IMR-90 (cell line): ENCODE results near the gene ABI3. TPM values are rescaled to one million over a fixed set of nuclear protein-coding genes. Genes with fewer than 3 reads are reported as not detected.

Source experiments
- ATAC-seq: fragments of 200-7000 bp; cut with Tn5 transposase; 2 replicates; pipeline ENCODE4 v1.9.1; 2020; ENCODE audit warnings: low read depth, mild to moderate bottlenecking, moderate library complexity
- BruUV-seq: library from RNA; stranded (reverse); fragments of 400-500 nt; replicated peaks from 2 replicates; lab custom pipeline; 2021; lab: Mats Ljungman, UMichigan
- CTCF ChIA-PET: fragments of 300-600 bp; formaldehyde crosslinking; extraction: SDS; loops from one replicate; lab custom pipeline; 2021; ENCODE audit warnings: antibody characterized with exemption; lab: Yijun Ruan, JAX
- POLR2A ChIA-PET: fragments of 300-600 bp; sonication (Branson Sonifier 250); formaldehyde crosslinking; loops from one replicate; lab custom pipeline; 2022; ENCODE audit warnings: antibody characterized with exemption; ENCODE audit not compliant: unreplicated experiment; lab: Charles Lee
- DNase-seq: peaks from one replicate; pipeline ENCODE4 v3.0.0; 2013
- H2AFZ ChIP-seq: replicated peaks from 2 replicates; pipeline ENCODE3; 2013; ENCODE audit warnings: low read length, mild to moderate bottlenecking; ENCODE audit not compliant: poor library complexity
- H2AK5ac ChIP-seq: 2 replicates; pipeline ENCODE4 v1.6.1; 2013; ENCODE audit warnings: low read depth, low read length, inconsistent platforms
- H2AK9ac ChIP-seq: replicated peaks from 2 replicates; pipeline ENCODE3; 2013; ENCODE audit warnings: mild to moderate bottlenecking, low read depth, low read length, moderate library complexity; ENCODE audit not compliant: poor library complexity
- H2BK120ac ChIP-seq: 2 replicates; pipeline ENCODE4 v1.6.1; 2013; ENCODE audit warnings: low read depth, low read length, inconsistent platforms
- H2BK15ac ChIP-seq: 3 replicates; pipeline ENCODE4 v1.6.1; 2013; ENCODE audit warnings: low read depth, low read length, inconsistent platforms
- H2BK20ac ChIP-seq: 2 replicates; pipeline ENCODE4 v1.6.1; 2013; ENCODE audit warnings: low read depth, mild to moderate bottlenecking, inconsistent platforms, low read length, moderate library complexity
- H2BK5ac ChIP-seq: 2 replicates; pipeline ENCODE4 v1.6.1; 2013; ENCODE audit warnings: mild to moderate bottlenecking, low read depth, low read length, inconsistent platforms; ENCODE audit not compliant: poor library complexity, severe bottlenecking
- H3K14ac ChIP-seq: replicated peaks from 2 replicates; pipeline ENCODE4 v1.6.1; 2013; ENCODE audit warnings: low read depth, low read length, inconsistent platforms
- H3K18ac ChIP-seq: 2 replicates; pipeline ENCODE4 v1.6.1; 2013; ENCODE audit warnings: low read depth, low read length, control low read depth
- H3K23ac ChIP-seq: 2 replicates; pipeline ENCODE4 v1.6.1; 2013; ENCODE audit warnings: low read depth, low read length, inconsistent platforms
- H3K27ac ChIP-seq: 2 replicates; pipeline ENCODE4 v1.5.1; 2013; ENCODE audit warnings: mild to moderate bottlenecking, control low read depth, low read length; ENCODE audit not compliant: insufficient read depth
- H3K27me3 ChIP-seq: 2 replicates; pipeline ENCODE4 v1.6.1; 2013; ENCODE audit warnings: low read length; ENCODE audit not compliant: control insufficient read depth, insufficient read depth
- H3K36me3 ChIP-seq: 2 replicates; pipeline ENCODE4 v1.6.1; 2013; ENCODE audit warnings: low read length, mixed read lengths; ENCODE audit not compliant: control insufficient read depth, insufficient read depth
- H3K4ac ChIP-seq: 2 replicates; pipeline ENCODE4 v1.6.1; 2013; ENCODE audit warnings: low read depth, low read length, inconsistent platforms
- H3K4me1 ChIP-seq: 2 replicates; pipeline ENCODE4 v1.6.1; 2013; ENCODE audit warnings: low read length, mixed read lengths; ENCODE audit not compliant: control insufficient read depth, insufficient read depth
- H3K4me2 ChIP-seq: 2 replicates; pipeline ENCODE4 v1.6.1; 2013; ENCODE audit warnings: low read depth, mild to moderate bottlenecking, control low read depth, low read length, moderate library complexity
- H3K4me3 ChIP-seq: 2 replicates; pipeline ENCODE4 v1.5.1; 2013; ENCODE audit warnings: low read depth, mild to moderate bottlenecking, control low read depth, low read length, moderate library complexity; ENCODE audit not compliant: insufficient read depth
- H3K56ac ChIP-seq: 2 replicates; pipeline ENCODE4 v1.6.1; 2013; ENCODE audit warnings: low read length, inconsistent platforms; ENCODE audit not compliant: insufficient read depth; ENCODE audit errors: extremely low read depth
- H3K79me1 ChIP-seq, 2 experiments: 2 replicates each; pipeline ENCODE4 v1.6.1; 2013; ENCODE audit warnings: low read length in 2 of 2, inconsistent platforms in 1 of 2, low read depth in 1 of 2
- H3K9ac ChIP-seq: 2 replicates; pipeline ENCODE4 v1.6.1; 2013; ENCODE audit warnings: low read depth, low read length, control low read depth
- H3K9me1 ChIP-seq: 2 replicates; pipeline ENCODE4 v1.6.1; 2013; ENCODE audit warnings: low read length, inconsistent platforms; ENCODE audit not compliant: insufficient read depth
- H3K9me3 ChIP-seq: 2 replicates; pipeline ENCODE4 v1.6.1; 2013; ENCODE audit warnings: low read length; ENCODE audit not compliant: control insufficient read depth, insufficient read depth
- H4K20me1 ChIP-seq: 2 replicates; pipeline ENCODE4 v1.6.1; 2013; ENCODE audit warnings: low read length, inconsistent platforms; ENCODE audit not compliant: insufficient read depth
- H4K5ac ChIP-seq: 2 replicates; pipeline ENCODE4 v1.6.1; 2013; ENCODE audit warnings: mild to moderate bottlenecking, low read depth, low read length, control low read depth
- H4K8ac ChIP-seq, 2 experiments: 2 replicates each; pipeline ENCODE4 v1.6.1; 2013; ENCODE audit warnings: low read depth in 2 of 2, low read length in 2 of 2, control low read depth in 1 of 2, inconsistent platforms in 1 of 2
- H4K91ac ChIP-seq: 2 replicates; pipeline ENCODE4 v1.6.1; 2013; ENCODE audit warnings: low read depth, low read length, inconsistent platforms; ENCODE audit not compliant: insufficient read depth
- BHLHE40 ChIP-seq: fragments of 150-350 bp; IDR thresholded peaks from 2 replicates; pipeline ENCODE4 v1.6.1; 2016; ENCODE audit warnings: mild to moderate bottlenecking, low read depth, low read length
- CEBPB ChIP-seq: IDR thresholded peaks from 2 replicates; pipeline ENCODE4 v1.6.1; 2012; ENCODE audit warnings: low read depth, low read length, improper control_type of control experiment
- FOS ChIP-seq: fragments of 150-350 bp; IDR thresholded peaks from 2 replicates; pipeline ENCODE4 v1.6.1; 2016; ENCODE audit warnings: low read depth, low read length
- MAFK ChIP-seq: IDR thresholded peaks from 2 replicates; pipeline ENCODE4 v1.6.1; 2012; ENCODE audit warnings: low read depth, low read length, improper control_type of control experiment
- MAZ ChIP-seq: IDR thresholded peaks from 2 replicates; pipeline ENCODE4 v1.6.1; 2012; ENCODE audit warnings: low read depth, mild to moderate bottlenecking, low read length, improper control_type of control experiment, moderate library complexity, borderline replicate concordance
- POLR2A ChIP-seq: IDR thresholded peaks from 2 replicates; pipeline ENCODE4 v1.6.1; 2012; ENCODE audit warnings: mild to moderate bottlenecking, low read depth, low read length
- RCOR1 ChIP-seq: IDR thresholded peaks from 2 replicates; pipeline ENCODE4 v1.6.1; 2012; ENCODE audit warnings: mild to moderate bottlenecking, low read length, improper control_type of control experiment; ENCODE audit not compliant: insufficient replicate concordance
- RFX5 ChIP-seq: IDR thresholded peaks from 2 replicates; pipeline ENCODE4 v1.8.0; 2012; ENCODE audit warnings: low read depth, mild to moderate bottlenecking, low read length, moderate library complexity
- SMC3 ChIP-seq: fragments of 150-350 bp; IDR thresholded peaks from 2 replicates; pipeline ENCODE4 v1.6.1; 2016; ENCODE audit warnings: low read depth, mild to moderate bottlenecking, antibody characterized with exemption, low read length, moderate library complexity
- WGBS, 2 experiments: methylation state at CpG; one replicate each; pipeline versions ENCODE4 v1.1.5 to v1.1.7; 2013; ENCODE audit warnings: missing lambda C conversion rate in 2 of 2; ENCODE audit not compliant: insufficient read length in 1 of 2; ENCODE audit errors: extremely low coverage in 2 of 2; 5-methylcytosine and 5-hydroxymethylcytosine counted together
- dilution Hi-C: fragments of 300-500 bp; cut with HindIII; formaldehyde crosslinking; loops from one replicate; pipeline ENCODE4 v1.14.3; 2018; ENCODE audit warnings: low sequenced_read_pairs; ENCODE audit not compliant: unreplicated experiment
- in situ Hi-C: fragments of 300-500 bp; cut with MboI; formaldehyde crosslinking; loops from 3 replicates; pipeline ENCODE4 v1.14.3; 2019; ENCODE audit warnings: low sequenced_read_pairs, inconsistent platforms, mixed read lengths
- intact Hi-C: fragments of 100-400 bp; cut with micrococcal nuclease; formaldehyde crosslinking; loops from 2 replicates; pipeline ENCODE4 v1.10.0; 2022
- polyA plus RNA-seq, 3 experiments: library from polyadenylated mRNA; depleted of rRNA; stranded (reverse); fragments of >200 nt; gene quantifications; 2 replicates each; pipeline ENCODE4 v1.2.3, GENCODE V29; 2012; ENCODE audit warnings: low replicate concordance in 1 of 3
- total RNA-seq: library from RNA; depleted of rRNA; stranded (reverse); fragments of >200 nt; gene quantifications from 2 replicates; pipeline ENCODE4 v1.2.3, GENCODE V29; 2012
- TF ChIP-seq, protein P1 (sequence below): fragments of 150-350 bp; IDR thresholded peaks from 2 replicates; pipeline ENCODE4 v1.6.1; 2017; ENCODE audit warnings: mild to moderate bottlenecking, antibody characterized with exemption, low read length, low read depth

The ABI3 gene
- total and polyA plus RNA-seq, 2 of the 4 experiments (the other 2 are of a cell fraction): 1.1 to 1.2 TPM

DNA sequence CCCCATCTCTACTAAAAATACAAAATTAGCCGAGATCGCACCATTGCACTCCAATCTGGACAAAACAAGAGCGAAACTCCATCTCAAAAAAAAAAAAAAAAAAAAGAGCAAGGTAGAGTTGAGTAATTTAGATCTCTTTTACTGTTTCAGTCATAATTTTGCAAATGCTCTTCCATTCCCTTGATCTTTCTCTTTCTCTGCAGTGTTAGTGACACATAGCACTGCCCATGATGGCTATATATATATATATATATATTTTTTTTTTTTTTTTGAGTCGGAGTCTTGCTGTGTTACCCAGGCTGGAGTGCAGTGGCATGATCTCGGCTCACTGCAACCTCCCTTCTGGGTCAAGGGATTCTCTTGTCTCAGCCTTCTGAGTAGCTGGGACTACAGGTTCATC is 32.3 kb downstream of the ABI3 start:
- H4K5ac ChIP-seq: no peak overlapping the region
- H4K20me1 ChIP-seq: no peaks in the 10 kb centered on the region
- H4K8ac ChIP-seq: no peak overlapping the region
- no peak overlapping the region for H2BK15ac ChIP-seq
- no peak overlapping the region for H3K27ac ChIP-seq
- no peak overlapping the region for H3K23ac ChIP-seq
- dilution Hi-C loops: no loop called here
- no peak overlapping the region for H2BK5ac ChIP-seq
- no peak overlapping the region for H2BK20ac ChIP-seq
- ATAC-seq: no peak
- H3K36me3 ChIP-seq: no peaks in the 10 kb centered on the region
- CTCF ChIA-PET: no interaction called here
- H3K79me1 ChIP-seq: no peaks in the 10 kb centered on the region
- in situ Hi-C loops: no loop called here
- H3K27me3 ChIP-seq: peaks cover 19% of the 10 kb centered on the region
- no peak overlapping the region for H2BK120ac ChIP-seq
- H3K4me3 ChIP-seq: no peak overlapping the region
- H3K9ac ChIP-seq: no peak overlapping the region
- no CpG with 5 or more reads among the region's 5 CpGs for WGBS, 2 experiments
- H3K4me1 ChIP-seq: no peaks in the 10 kb centered on the region
- POLR2A ChIA-PET: no interaction called here
- H2AK5ac ChIP-seq: no peak overlapping the region
- H2AK9ac ChIP-seq: no peak overlapping the region
- H3K4me2 ChIP-seq: no peak overlapping the region
- no TSS peak for BruUV-seq
- no peak for DNase-seq
- no peak overlapping the region for H4K91ac ChIP-seq
- H3K14ac ChIP-seq: no peak overlapping the region
- no peak overlapping the region for H3K18ac ChIP-seq
- no peak overlapping the region for H3K56ac ChIP-seq
- H2AFZ ChIP-seq: no peak overlapping the region
- H3K9me1 ChIP-seq: no peaks in the 10 kb centered on the region
- H3K9me3 ChIP-seq: no peaks in the 10 kb centered on the region
- H3K4ac ChIP-seq: no peak overlapping the region
- intact Hi-C loops: no loop called here
- TF ChIP-seq SMC3: no peak
- TF ChIP-seq POLR2A: no peak
- TF ChIP-seq FOS: no peak
- no peak for TF ChIP-seq MAFK
- no peak for TF ChIP-seq BHLHE40
- TF ChIP-seq MAZ: no peak
- TF ChIP-seq CEBPB: no peak
- no peak for TF ChIP-seq RCOR1
- TF ChIP-seq, protein P1, sequence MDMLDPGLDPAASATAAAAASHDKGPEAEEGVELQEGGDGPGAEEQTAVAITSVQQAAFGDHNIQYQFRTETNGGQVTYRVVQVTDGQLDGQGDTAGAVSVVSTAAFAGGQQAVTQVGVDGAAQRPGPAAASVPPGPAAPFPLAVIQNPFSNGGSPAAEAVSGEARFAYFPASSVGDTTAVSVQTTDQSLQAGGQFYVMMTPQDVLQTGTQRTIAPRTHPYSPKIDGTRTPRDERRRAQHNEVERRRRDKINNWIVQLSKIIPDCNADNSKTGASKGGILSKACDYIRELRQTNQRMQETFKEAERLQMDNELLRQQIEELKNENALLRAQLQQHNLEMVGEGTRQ: no peak
- no peak for TF ChIP-seq RFX5
